Neural progenitor cell (in vitro differentiated cells): ENCODE data around the gene LASP1. TPM values are rescaled to one million over a fixed set of nuclear protein-coding genes. Genes with fewer than 3 reads are reported as not detected.
"Not testable (repeated sequence)": the region's sequence is repeated elsewhere in the genome, so short reads cannot be mapped to it uniquely, and the experiment has no call there.

Source experiments
- DNase-seq: peaks from one replicate; pipeline ENCODE4 v3.0.0-alpha.2; 2016; ENCODE audit warnings: low spot score
- H2AFZ ChIP-seq: fragments of 200-600 bp; sonication (generic); replicated peaks from 2 replicates; pipeline ENCODE4 v1.6.1; 2016; ENCODE audit warnings: antibody characterized with exemption
- H3F3A ChIP-seq: fragments of 200-600 bp; sonication (generic); 2 replicates; pipeline ENCODE4 v1.6.1; 2016; ENCODE audit warnings: antibody characterized with exemption, low read depth
- H3K27ac ChIP-seq: fragments of 200-600 bp; sonication (generic); 2 replicates; pipeline ENCODE4 v1.5.1; 2016; ENCODE audit warnings: mild to moderate bottlenecking
- H3K27me3 ChIP-seq: fragments of 200-600 bp; sonication (generic); 2 replicates; pipeline ENCODE4 v1.6.1; 2016; ENCODE audit warnings: mild to moderate bottlenecking, moderate library complexity
- H3K36me3 ChIP-seq: fragments of 200-600 bp; sonication (generic); 2 replicates; pipeline ENCODE4 v1.5.1; 2016
- H3K4me1 ChIP-seq: fragments of 200-600 bp; sonication (generic); 2 replicates; pipeline ENCODE4 v1.6.1; 2016; ENCODE audit warnings: mixed run types
- H3K4me2 ChIP-seq: fragments of 200-600 bp; sonication (generic); 2 replicates; pipeline ENCODE4 v1.6.1; 2016
- H3K4me3 ChIP-seq: fragments of 200-600 bp; sonication (generic); 2 replicates; pipeline ENCODE4 v1.5.1; 2016
- H3K79me2 ChIP-seq: fragments of 200-600 bp; sonication (generic); 2 replicates; pipeline ENCODE4 v1.6.1; 2016; ENCODE audit warnings: low read depth
- H3K9ac ChIP-seq: fragments of 200-600 bp; sonication (generic); 2 replicates; pipeline ENCODE4 v1.6.1; 2016
- H3K9me3 ChIP-seq: fragments of 200-600 bp; sonication (generic); 2 replicates; pipeline ENCODE4 v1.5.1; 2016; ENCODE audit warnings: low read depth
- H4K20me1 ChIP-seq: fragments of 200-600 bp; sonication (generic); 2 replicates; pipeline ENCODE4 v1.6.1; 2016; ENCODE audit warnings: low read depth
- H3K27ac Mint-ChIP-seq: 3 replicates; pipeline ENCODE4 v1.8.0; 2021; ENCODE audit warnings: mixed read lengths
- H3K27me3 Mint-ChIP-seq: 2 replicates; pipeline ENCODE4 v1.8.0; 2022; ENCODE audit warnings: low read depth, mild to moderate bottlenecking, inconsistent platforms, moderate library complexity, mixed read lengths; ENCODE audit not compliant: insufficient read depth
- H3K36me3 Mint-ChIP-seq: 3 replicates; pipeline ENCODE4 v1.8.0; 2021; ENCODE audit warnings: mixed read lengths
- H3K4me1 Mint-ChIP-seq: 3 replicates; pipeline ENCODE4 v1.8.0; 2021; ENCODE audit warnings: mixed read lengths
- H3K4me3 Mint-ChIP-seq: 3 replicates; pipeline ENCODE4 v1.8.0; 2021; ENCODE audit warnings: mild to moderate bottlenecking, moderate library complexity, mixed read lengths
- H3K9me3 Mint-ChIP-seq: 3 replicates; pipeline ENCODE4 v1.8.0; 2020; ENCODE audit warnings: mixed read lengths
- CTCF ChIP-seq: fragments of 200-600 bp; sonication (generic); IDR thresholded peaks from 2 replicates; pipeline ENCODE4 v1.5.1; 2017; ENCODE audit warnings: antibody characterized with exemption, mild to moderate bottlenecking
- EZH2 ChIP-seq: fragments of 200-600 bp; sonication (generic); IDR thresholded peaks from 2 replicates; pipeline ENCODE4 v1.6.1; 2017; ENCODE audit warnings: antibody characterized with exemption, mild to moderate bottlenecking, moderate library complexity
- EZH2phosphoT487 ChIP-seq: fragments of 200-600 bp; sonication (generic); IDR thresholded peaks from 2 replicates; pipeline ENCODE4 v1.6.1; 2017; ENCODE audit warnings: antibody characterized with exemption
- total RNA-seq: library from RNA; depleted of rRNA; stranded (reverse); fragments of >200 nt; gene quantifications from 2 replicates; pipeline ENCODE4 v1.2.3, GENCODE V29; 2015; ENCODE audit warnings: low replicate concordance

LASP1 gene
- total RNA-seq, 1 donor from 2014 or later = 45.2 TPM

DNA sequence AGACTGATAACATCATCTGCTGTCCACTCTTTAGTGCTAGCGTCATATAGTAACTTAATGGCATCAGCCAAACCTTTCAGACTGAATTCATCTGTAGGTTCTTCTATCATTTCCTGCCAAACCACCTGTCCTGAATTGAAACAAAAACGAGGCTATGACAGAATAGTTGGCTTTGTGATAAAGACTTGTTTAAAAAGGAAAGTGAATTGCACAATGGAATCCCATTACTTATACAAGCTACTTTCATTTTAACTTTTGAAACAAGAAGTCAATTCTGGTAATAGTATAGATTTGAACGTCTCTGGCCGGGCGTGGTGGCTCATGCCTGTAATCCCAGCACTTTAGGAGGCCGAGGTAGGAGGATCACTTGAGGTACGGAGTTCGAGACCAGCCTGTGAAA lies 73.7 kb downstream of the LASP1 start:
- Mint-ChIP-seq H3K27me3 (peaks cover 4% of the 10 kb centered on the region), H3K36me3 (no peaks in the 10 kb centered on the region)
- no peak overlapping the region for H3K4me2 ChIP-seq

GRCh38 chr17:38947189-38947588 lies 77.3 kb downstream of the LASP1 start:
- Histone ChIP-seq H3K36me3 (no peaks in the 10 kb centered on the region), H3K4me2 (no peak overlapping the region), H3K9me3 (no peaks in the 10 kb centered on the region), H3K4me3 (no peak overlapping the region), H3F3A (peaks cover 4% of the 10 kb centered on the region), H3K9ac (no peak overlapping the region), H3K27ac (no peak overlapping the region), H2AFZ (no peak overlapping the region), H4K20me1 (no peaks in the 10 kb centered on the region), H3K27me3 (no peaks in the 10 kb centered on the region), H3K4me1 (no peaks in the 10 kb centered on the region), H3K79me2 (no peaks in the 10 kb centered on the region)
- H3K9me3 Mint-ChIP-seq = no peaks in the 10 kb centered on the region
- no peaks in the 10 kb centered on the region for H3K36me3 Mint-ChIP-seq
- no peak overlapping the region for H3K27ac Mint-ChIP-seq
- TF ChIP-seq EZH2phosphoT487 (no peak), CTCF (no peak)
- no peak overlapping the region for H3K4me3 Mint-ChIP-seq
- peaks cover 2% of the 10 kb centered on the region for H3K27me3 Mint-ChIP-seq
- no peaks in the 10 kb centered on the region for H3K4me1 Mint-ChIP-seq
- DNase-seq = no peak

More for the DNA sequence above, 73.7 kb downstream of the LASP1 start:
- Histone ChIP-seq H3K27ac (no peak overlapping the region), H3K27me3 (no peaks in the 10 kb centered on the region), H3K4me1 (no peaks in the 10 kb centered on the region), H3K36me3 (no peaks in the 10 kb centered on the region), H3K9me3 (no peaks in the 10 kb centered on the region), H3F3A (peaks cover 4% of the 10 kb centered on the region), H3K79me2 (no peaks in the 10 kb centered on the region), H2AFZ (no peak overlapping the region), H3K4me3 (no peak overlapping the region), H4K20me1 (no peaks in the 10 kb centered on the region), H3K9ac (no peak overlapping the region)
- Mint-ChIP-seq H3K4me3 (no peak overlapping the region), H3K4me1 (no peaks in the 10 kb centered on the region), H3K27ac (no peak overlapping the region), H3K9me3 (no peaks in the 10 kb centered on the region)
- TF ChIP-seq CTCF (no peak), EZH2 (no peak), EZH2phosphoT487 (no peak)
- DNase-seq = no peak

DNA sequence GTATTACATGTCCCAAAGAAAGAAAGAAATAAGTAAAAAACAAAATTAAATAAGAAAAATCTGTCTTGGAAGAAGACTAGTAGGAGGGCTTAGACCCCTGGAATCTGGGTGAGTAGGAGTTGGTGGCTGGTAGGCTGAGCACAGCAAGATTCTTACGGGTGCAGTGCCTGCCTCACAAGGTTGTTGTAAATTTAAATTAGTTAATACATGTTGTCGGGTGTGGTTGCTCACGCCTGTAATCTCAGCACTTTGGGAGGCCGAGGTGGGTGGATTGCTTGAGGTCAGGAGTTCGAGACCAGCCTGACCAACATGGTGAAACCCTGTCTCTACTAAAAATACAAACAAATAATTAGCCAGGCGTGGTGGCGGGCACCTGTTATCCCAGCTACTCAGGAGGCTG lies 83.9 kb downstream of the LASP1 start:
- H3K36me3 Mint-ChIP-seq, H3K27me3 ChIP-seq, H3K9me3 Mint-ChIP-seq, H3K4me1 ChIP-seq, H3K4me2 ChIP-seq, H3K27me3 Mint-ChIP-seq, H3K4me3 ChIP-seq, H3K9me3 ChIP-seq, H3K27ac ChIP-seq, DNase-seq, H2AFZ ChIP-seq, H3K27ac Mint-ChIP-seq, H4K20me1 ChIP-seq, H3K79me2 ChIP-seq, H3F3A ChIP-seq, H3K9ac ChIP-seq, H3K36me3 ChIP-seq, H3K4me3 Mint-ChIP-seq, H3K4me1 Mint-ChIP-seq: not testable (repeated sequence)

- Mint-ChIP-seq H3K27ac (no peak overlapping the region), H3K4me3 (no peak overlapping the region), H3K4me1 (no peaks in the 10 kb centered on the region), H3K27me3 (peaks cover 2% of the 10 kb centered on the region), H3K9me3 (no peaks in the 10 kb centered on the region), H3K36me3 (no peaks in the 10 kb centered on the region)
- Histone ChIP-seq H3K9ac (no peak overlapping the region), H3F3A (no peaks in the 10 kb centered on the region), H4K20me1 (no peaks in the 10 kb centered on the region), H3K4me2 (no peak overlapping the region), H3K9me3 (no peaks in the 10 kb centered on the region), H3K4me3 (no peak overlapping the region), H2AFZ (no peak overlapping the region), H3K79me2 (no peaks in the 10 kb centered on the region), H3K36me3 (no peaks in the 10 kb centered on the region), H3K27ac (no peak overlapping the region), H3K4me1 (no peaks in the 10 kb centered on the region), H3K27me3 (no peaks in the 10 kb centered on the region)
- no peak for DNase-seq
- TF ChIP-seq EZH2 (no peak), CTCF (no peak), EZH2phosphoT487 (no peak)
Observed at GRCh38 chr17:38958326-38958725, 88.5 kb downstream of the LASP1 start.
